Measurements from ENCODE around the gene GPR89A.

Gene GPR89A

GRCh38 chr1:145695821-145696629 lies 88.2 kb downstream of the GPR89A start:
- Histone ChIP-seq H3K9me3 (ENCODE audit: control insufficient read depth, insufficient read depth, low read length) (no peaks in the 10 kb centered on the region), H3K36me3 (ENCODE audit: insufficient read depth, low read length) (no peaks in the 10 kb centered on the region), H3K4me1 (ENCODE audit: insufficient read depth, low read length) (no peaks in the 10 kb centered on the region), H3K9ac (ENCODE audit: low read depth, low read length) (no peak overlapping the region)

GRCh38 chr1:145696630-145696960 lies 88.8 kb downstream of the GPR89A start:
- no peaks in the 10 kb centered on the region for H3K36me3 ChIP-seq (ENCODE audit: insufficient read depth, low read length)
- no peaks in the 10 kb centered on the region for H3K4me1 ChIP-seq (ENCODE audit: insufficient read depth, low read length)
- H3K9ac ChIP-seq (ENCODE audit: low read depth, low read length), result no peak overlapping the region
- no peaks in the 10 kb centered on the region for H3K9me3 ChIP-seq (ENCODE audit: control insufficient read depth, insufficient read depth, low read length)

DNA sequence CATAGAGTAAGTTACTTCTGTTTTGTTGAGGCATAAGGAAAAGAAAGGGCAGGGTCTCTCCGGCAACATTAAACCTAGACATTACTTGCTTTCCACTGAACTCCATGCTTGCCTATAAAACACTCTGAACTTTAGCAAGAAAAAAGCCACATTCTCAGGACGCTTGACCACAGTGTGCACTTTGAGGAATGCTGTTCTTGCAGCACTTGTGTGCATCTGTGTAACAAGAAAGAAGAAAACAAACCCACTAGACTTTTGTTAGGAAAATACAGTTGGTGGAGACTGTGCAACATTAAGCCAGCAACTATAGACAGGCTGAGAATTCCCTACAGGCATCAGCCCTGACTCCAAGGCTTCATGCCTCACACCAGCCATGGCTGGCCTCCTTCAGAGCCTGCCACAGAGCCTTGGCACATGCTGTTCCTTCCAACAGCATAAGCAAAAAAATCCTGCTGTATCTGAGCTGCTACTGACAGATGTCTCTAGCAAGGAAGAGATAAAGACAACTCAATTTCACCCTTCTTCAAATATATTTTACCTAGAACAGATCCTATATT lies 93.6 kb downstream of the GPR89A start:
- H3K36me3 ChIP-seq (ENCODE audit: insufficient read depth, low read length), result no peaks in the 10 kb centered on the region
- H3K9me3 ChIP-seq (ENCODE audit: control insufficient read depth, insufficient read depth, low read length), result no peaks in the 10 kb centered on the region
- no peak overlapping the region for H3K9ac ChIP-seq (ENCODE audit: low read depth, low read length)
- no peaks in the 10 kb centered on the region for H3K4me1 ChIP-seq (ENCODE audit: insufficient read depth, low read length)

GRCh38 chr1:145702052-145702451 lies 94.3 kb downstream of the GPR89A start:
- Histone ChIP-seq H3K9me3 (ENCODE audit: control insufficient read depth, insufficient read depth, low read length) (no peaks in the 10 kb centered on the region), H3K4me1 (ENCODE audit: insufficient read depth, low read length) (0 out of 2 replicates have a peak, but pooled peaks cover 1% of the 10 kb centered on the region), H3K9ac (ENCODE audit: low read depth, low read length) (no peak overlapping the region), H3K36me3 (ENCODE audit: insufficient read depth, low read length) (no peaks in the 10 kb centered on the region)

DNA sequence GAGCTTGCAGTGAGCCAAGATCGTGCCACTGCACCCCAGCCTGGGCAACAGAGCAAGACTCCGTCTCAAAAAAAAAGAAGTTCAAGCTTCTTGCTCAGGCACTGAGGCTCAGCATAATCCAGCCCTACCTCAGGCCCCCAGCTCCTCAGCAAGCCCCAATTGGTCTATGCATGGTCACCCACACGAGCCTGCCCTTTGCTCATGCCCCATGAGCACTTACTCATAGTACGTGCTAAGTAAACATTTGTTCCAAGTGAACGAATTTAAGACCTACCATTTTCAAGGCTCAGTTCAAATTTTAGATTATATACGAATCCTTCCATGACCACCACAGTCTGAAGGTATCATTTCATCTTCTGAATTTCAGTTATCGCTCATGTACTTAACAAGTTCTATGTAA lies 95.0 kb downstream of the GPR89A start:
- no peaks in the 10 kb centered on the region for H3K9me3 ChIP-seq (ENCODE audit: control insufficient read depth, insufficient read depth, low read length)

DNA sequence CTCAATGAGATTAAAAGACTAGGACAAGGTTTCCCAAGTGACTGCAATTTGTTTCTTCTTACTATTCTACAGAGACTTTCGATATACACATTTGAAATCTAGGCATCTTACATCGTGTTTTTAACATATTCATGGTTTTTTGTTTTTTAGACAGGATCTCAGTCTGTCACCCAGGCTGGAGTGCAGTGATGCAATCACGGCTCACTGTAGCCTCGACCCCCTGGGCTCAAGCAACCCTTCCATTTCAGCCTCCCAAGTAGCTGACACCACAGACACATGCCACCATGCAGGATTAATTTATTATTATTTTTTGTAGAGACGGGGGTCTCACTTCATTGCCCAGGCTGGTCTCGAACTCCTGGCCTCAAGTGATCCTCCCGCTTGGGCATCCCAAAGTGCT lies 97.8 kb downstream of the GPR89A start:
- H3K9me3 ChIP-seq (ENCODE audit: control insufficient read depth, insufficient read depth, low read length), result no peaks in the 10 kb centered on the region
- H3K4me1 ChIP-seq (ENCODE audit: insufficient read depth, low read length), result peaks cover 4% of the 10 kb centered on the region; the same call in 1 of the 2 replicates
- H3K36me3 ChIP-seq (ENCODE audit: insufficient read depth, low read length), result no peaks in the 10 kb centered on the region
- H3K9ac ChIP-seq (ENCODE audit: low read depth, low read length), result no peak overlapping the region

More for the DNA sequence above, 95.0 kb downstream of the GPR89A start:
- Histone ChIP-seq H3K9ac (ENCODE audit: low read depth, low read length) (no peak overlapping the region), H3K36me3 (ENCODE audit: insufficient read depth, low read length) (no peaks in the 10 kb centered on the region), H3K4me1 (ENCODE audit: insufficient read depth, low read length) (peaks cover 4% of the 10 kb centered on the region; the same call in 1 of the 2 replicates)

DNA sequence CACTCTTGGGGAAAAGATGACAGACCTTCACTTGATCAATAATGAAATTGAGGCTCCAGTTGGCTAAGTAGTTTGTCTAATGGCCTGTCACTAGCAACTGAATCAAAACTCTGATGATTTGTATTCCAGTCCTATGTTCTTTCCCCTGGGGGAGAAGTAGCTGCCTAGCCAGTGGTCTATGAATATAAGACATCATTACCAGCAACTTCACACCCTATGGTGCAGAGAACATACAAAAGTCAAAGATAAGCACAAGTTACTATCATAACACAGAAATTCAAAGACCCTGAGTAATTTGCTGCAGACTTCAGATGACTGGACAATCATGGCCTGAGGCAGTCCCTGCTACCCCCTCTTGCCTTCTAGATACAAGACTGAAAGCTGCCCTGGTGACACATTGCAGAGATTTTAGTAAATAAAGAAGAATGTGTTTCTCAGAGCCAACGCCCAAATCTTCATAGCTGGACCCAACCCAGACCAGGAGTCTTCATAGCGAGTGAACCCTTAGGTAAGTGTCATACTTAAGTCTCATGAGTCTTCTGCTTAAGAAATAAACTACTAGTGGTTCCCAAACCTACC lies 98.4 kb downstream of the GPR89A start:
- Histone ChIP-seq H3K36me3 (ENCODE audit: insufficient read depth, low read length) (no peaks in the 10 kb centered on the region), H3K4me1 (ENCODE audit: insufficient read depth, low read length) (peaks cover 4% of the 10 kb centered on the region; the same call in 1 of the 2 replicates), H3K9ac (ENCODE audit: low read depth, low read length) (no peak overlapping the region), H3K9me3 (ENCODE audit: control insufficient read depth, insufficient read depth, low read length) (no peaks in the 10 kb centered on the region)

DNA sequence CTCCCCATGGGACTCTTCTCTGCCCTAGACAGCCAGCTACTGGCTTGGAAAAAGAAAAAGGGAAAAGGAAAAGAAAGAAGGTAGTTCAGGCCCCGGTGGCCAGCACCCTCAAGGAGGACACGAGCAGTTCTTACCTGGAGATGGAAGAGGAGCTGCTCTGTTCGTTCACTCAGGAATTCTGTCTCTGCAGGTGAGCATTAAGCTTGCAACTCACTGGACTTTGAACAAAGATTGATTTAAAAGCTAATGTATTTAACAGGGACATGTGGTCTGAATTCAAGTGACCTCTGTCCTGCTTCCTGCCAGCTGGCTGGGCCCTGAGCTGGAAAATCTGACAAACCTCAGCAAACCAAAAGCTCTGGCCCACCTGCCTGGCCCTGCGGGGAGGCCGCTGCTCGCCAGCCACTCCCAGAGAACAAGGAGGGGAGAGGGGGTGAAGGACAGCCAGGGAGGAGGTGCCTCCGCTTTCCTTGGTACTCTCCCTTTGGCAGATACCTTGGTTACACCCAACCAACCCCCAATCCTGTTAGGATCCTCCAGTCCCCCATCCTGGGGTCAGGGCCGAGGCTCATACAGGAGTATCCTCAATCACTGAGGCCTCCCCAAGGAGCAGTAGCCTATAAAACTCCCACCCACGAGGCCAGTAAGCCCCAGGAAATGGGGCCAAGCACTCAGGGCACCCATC lies 99.5 kb downstream of the GPR89A start, which contains the start of gene PDZK1:
Gene PDZK1 (minus strand): TSS at position 186 of the 685 bp plus-strand sequence. CDS start 19,347 bp downstream, outside the sequence.
- no peaks in the 10 kb centered on the region for H3K36me3 ChIP-seq (ENCODE audit: insufficient read depth, low read length)
- no peaks in the 10 kb centered on the region for H3K9me3 ChIP-seq (ENCODE audit: control insufficient read depth, insufficient read depth, low read length)
- H3K9ac ChIP-seq (ENCODE audit: low read depth, low read length), result no peak within 1 kb of the TSS
- peaks cover 4% of the 10 kb centered on the region; the same call in 1 of the 2 replicates for H3K4me1 ChIP-seq (ENCODE audit: insufficient read depth, low read length)

DNA sequence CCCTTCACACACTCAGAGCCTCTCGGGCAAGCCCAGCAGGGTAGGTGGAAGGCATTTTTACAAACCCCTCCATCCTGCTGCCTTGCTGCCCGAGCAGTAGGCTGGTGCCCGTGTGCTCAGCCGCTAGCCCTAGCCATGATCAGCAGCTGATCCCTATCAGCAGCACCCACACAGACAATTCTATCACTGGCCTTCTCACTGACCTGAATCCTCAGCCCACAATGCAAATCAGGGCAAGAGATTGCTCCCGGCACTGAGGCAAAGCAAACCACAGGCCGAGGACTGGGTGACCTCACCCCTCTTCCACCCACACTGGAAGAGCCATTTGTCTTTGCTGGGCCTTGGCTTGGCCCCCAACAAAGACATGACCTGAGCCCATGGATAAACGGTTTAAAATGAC lies 100.3 kb downstream of the GPR89A start:
- no peaks in the 10 kb centered on the region for H3K36me3 ChIP-seq (ENCODE audit: insufficient read depth, low read length)
- H3K9me3 ChIP-seq (ENCODE audit: control insufficient read depth, insufficient read depth, low read length), result no peaks in the 10 kb centered on the region
- H3K4me1 ChIP-seq (ENCODE audit: insufficient read depth, low read length), result peaks cover 4% of the 10 kb centered on the region; the same call in 1 of the 2 replicates
- H3K9ac ChIP-seq (ENCODE audit: low read depth, low read length), result no peak overlapping the region

- Histone ChIP-seq H3K36me3 (ENCODE audit: insufficient read depth, low read length) (no peaks in the 10 kb centered on the region), H3K4me1 (ENCODE audit: insufficient read depth, low read length) (peaks cover 4% of the 10 kb centered on the region; the same call in 1 of the 2 replicates), H3K9ac (ENCODE audit: low read depth, low read length) (no peak overlapping the region), H3K9me3 (ENCODE audit: control insufficient read depth, insufficient read depth, low read length) (no peaks in the 10 kb centered on the region)
These were observed 102.7 kb downstream of the GPR89A start for GRCh38 chr1:145710291-145711027.

DNA sequence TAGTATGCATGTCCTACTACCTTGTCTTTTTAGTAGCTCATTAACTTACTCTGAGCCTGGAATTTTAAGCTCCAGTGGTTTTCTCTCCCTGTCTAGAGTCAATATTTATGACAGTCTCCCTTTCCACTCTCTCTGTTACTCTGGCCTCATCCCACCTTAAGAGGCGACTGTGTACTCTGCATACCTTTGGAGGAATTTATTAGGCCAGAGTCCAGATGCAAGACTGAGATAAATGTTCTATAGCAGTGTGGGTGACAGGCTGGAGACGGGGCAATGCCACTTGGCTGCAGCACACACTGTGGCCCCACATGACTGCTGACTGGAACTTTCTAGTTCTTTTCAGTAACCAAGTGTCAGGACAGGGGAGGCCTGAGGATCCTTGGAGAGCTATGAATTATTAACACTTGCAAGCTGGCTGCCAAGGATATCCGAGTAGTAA lies 103.4 kb downstream of the GPR89A start:
- Histone ChIP-seq H3K9me3 (ENCODE audit: control insufficient read depth, insufficient read depth, low read length) (no peaks in the 10 kb centered on the region), H3K9ac (ENCODE audit: low read depth, low read length) (no peak overlapping the region), H3K36me3 (ENCODE audit: insufficient read depth, low read length) (no peaks in the 10 kb centered on the region), H3K4me1 (ENCODE audit: insufficient read depth, low read length) (peaks cover 5% of the 10 kb centered on the region; the same call in 1 of the 2 replicates)

- no peak overlapping the region for H3K9ac ChIP-seq (ENCODE audit: low read depth, low read length)
- no peaks in the 10 kb centered on the region for H3K9me3 ChIP-seq (ENCODE audit: control insufficient read depth, insufficient read depth, low read length)
- no peaks in the 10 kb centered on the region for H3K36me3 ChIP-seq (ENCODE audit: insufficient read depth, low read length)
- peaks cover 6% of the 10 kb centered on the region; the same call in 1 of the 2 replicates for H3K4me1 ChIP-seq (ENCODE audit: insufficient read depth, low read length)
These were observed 106.8 kb downstream of the GPR89A start for GRCh38 chr1:145714524-145715111.

- Histone ChIP-seq H3K36me3 (ENCODE audit: insufficient read depth, low read length) (no peaks in the 10 kb centered on the region), H3K4me1 (ENCODE audit: insufficient read depth, low read length) (peaks cover 6% of the 10 kb centered on the region; the same call in 1 of the 2 replicates), H3K9ac (ENCODE audit: low read depth, low read length) (no peak overlapping the region), H3K9me3 (ENCODE audit: control insufficient read depth, insufficient read depth, low read length) (no peaks in the 10 kb centered on the region)
These were observed 109.0 kb downstream of the GPR89A start for GRCh38 chr1:145716641-145717345.
